A549 (cell line): ENCODE results near the gene KAT8.

ENCODE experiments used
- BHLHE40 ChIP-seq: IDR thresholded peaks from 2 replicates; pipeline ENCODE4 v1.6.1; 2012; ENCODE audit warnings: low read depth, low read length, inconsistent platforms
- CBX8 ChIP-seq: fragments of 200-600 bp; sonication (generic); IDR thresholded peaks from 2 replicates; pipeline ENCODE4 v1.6.1; 2016
- CEBPB ChIP-seq, 2 experiments: fragments of >200 bp in 1 of 2; sonication (Bioruptor Twin) in 1 of 2; formaldehyde crosslinking in 1 of 2; IDR thresholded peaks; 2 replicates each; pipeline ENCODE4 v1.6.1; 2012 to 2016
- CHD2 ChIP-seq: fragments of 150-350 bp; IDR thresholded peaks from 2 replicates; pipeline ENCODE4 v1.6.1; 2014; ENCODE audit warnings: low read length; ENCODE audit not compliant: partially characterized antibody
- CHD4 ChIP-seq: fragments of 200-600 bp; sonication (generic); IDR thresholded peaks from 2 replicates; pipeline ENCODE4 v1.6.1; 2016; ENCODE audit warnings: antibody characterized with exemption, mild to moderate bottlenecking, borderline replicate concordance
- CTCF ChIP-seq: fragments of >200 bp; sonication (Bioruptor Twin); formaldehyde crosslinking; IDR thresholded peaks from 3 replicates; pipeline ENCODE4 v1.5.1; 2016
- FOSL2 ChIP-seq, 2 experiments: fragments of 450-650 bp in 1 of 2; fragments of >200 bp in 1 of 2; sonication (Bioruptor Twin) in 1 of 2; formaldehyde crosslinking; IDR thresholded peaks; 2 replicates each; pipeline versions ENCODE4 v1.5.0 to v1.6.1; 2016 to 2020; ENCODE audit warnings: mild to moderate bottlenecking in 1 of 2, moderate library complexity in 1 of 2
- KDM5A ChIP-seq: fragments of 200-600 bp; sonication (generic); IDR thresholded peaks from 2 replicates; pipeline ENCODE4 v1.6.1; 2016; ENCODE audit warnings: antibody characterized with exemption, mild to moderate bottlenecking
- MAZ ChIP-seq: fragments of 150-350 bp; IDR thresholded peaks from 2 replicates; pipeline ENCODE4 v1.6.1; 2014; ENCODE audit warnings: antibody characterized with exemption, low read depth, low read length, borderline replicate concordance
- POLR2A ChIP-seq: IDR thresholded peaks from 2 replicates; pipeline ENCODE4 v1.6.1; 2012; ENCODE audit warnings: mild to moderate bottlenecking, low read length
- RAD21 ChIP-seq, 2 experiments: fragments of >200 bp in 1 of 2; sonication (Bioruptor Twin) in 1 of 2; formaldehyde crosslinking in 1 of 2; IDR thresholded peaks in 1 of 2; conservative IDR thresholded peaks in 1 of 2; 2 replicates in 1 of 2; 3 replicates in 1 of 2; pipeline ENCODE4 v1.6.1; 2012 to 2018; ENCODE audit warnings: inconsistent platforms in 1 of 2
- RFX5 ChIP-seq: fragments of 450-650 bp; IDR thresholded peaks from 2 replicates; pipeline ENCODE4 v1.7.1; 2014; ENCODE audit warnings: antibody characterized with exemption, mild to moderate bottlenecking, moderate library complexity
- ZNF302 ChIP-seq: fragments of 250-450 bp; sonication (Bioruptor Pico); IDR thresholded peaks from 2 replicates; pipeline ENCODE4 v1.9.0; 2021; ENCODE audit warnings: inconsistent platforms, mild to moderate bottlenecking, moderate library complexity
- TF ChIP-seq, protein P1 (sequence below): fragments of 150-350 bp; IDR thresholded peaks from 2 replicates; pipeline ENCODE4 v1.6.1; 2014; ENCODE audit warnings: low read depth, mild to moderate bottlenecking, low read length

DNA sequence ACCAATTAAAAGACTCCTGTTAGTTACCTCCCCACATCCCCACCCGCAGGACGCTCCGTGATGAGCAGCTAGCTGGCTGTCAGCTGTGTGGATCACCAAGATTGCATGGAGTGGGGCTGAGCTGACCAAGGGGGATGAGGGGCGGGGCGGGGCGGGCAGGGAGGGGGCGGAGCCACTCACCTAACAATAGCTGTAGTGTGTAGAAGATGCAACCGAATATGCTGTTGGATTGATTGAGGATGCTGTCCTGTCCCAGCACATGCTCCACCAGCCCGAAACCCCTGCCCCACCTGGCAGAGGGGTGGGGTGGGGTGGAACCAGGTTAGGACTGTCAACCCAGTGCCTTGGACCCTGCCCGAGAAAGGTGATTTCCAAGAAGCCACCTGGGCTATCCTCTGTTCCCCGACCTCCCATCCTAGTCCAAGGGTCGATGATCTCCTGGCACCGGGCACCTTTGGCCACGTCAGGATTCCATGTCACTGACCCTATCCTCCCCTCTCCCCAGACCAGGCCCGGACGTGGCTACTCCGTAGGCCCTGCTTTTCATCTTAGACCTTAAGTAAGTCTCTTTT, 24.2 kb upstream of the KAT8 start:
- TF ChIP-seq CHD4, result no peak
- TF ChIP-seq CTCF, result no peak
- no peak for TF ChIP-seq RAD21 (conservative IDR thresholded peaks at IDR 0.05 in 1 of 2, IDR thresholded peaks at IDR 0.05 in 1 of 2)
- no peak for TF ChIP-seq BHLHE40
- TF ChIP-seq FOSL2 (IDR thresholded peaks at IDR 0.05), result no peak
- no peak for TF ChIP-seq FOSL2 (CRISPR knock-in tag; IDR thresholded peaks at IDR 0.05)
- TF ChIP-seq ZNF302 (CRISPR knock-in tag), result no peak
- no peak for TF ChIP-seq RFX5
- TF ChIP-seq CEBPB (IDR thresholded peaks at IDR 0.05), result no peak
- TF ChIP-seq, protein P1, sequence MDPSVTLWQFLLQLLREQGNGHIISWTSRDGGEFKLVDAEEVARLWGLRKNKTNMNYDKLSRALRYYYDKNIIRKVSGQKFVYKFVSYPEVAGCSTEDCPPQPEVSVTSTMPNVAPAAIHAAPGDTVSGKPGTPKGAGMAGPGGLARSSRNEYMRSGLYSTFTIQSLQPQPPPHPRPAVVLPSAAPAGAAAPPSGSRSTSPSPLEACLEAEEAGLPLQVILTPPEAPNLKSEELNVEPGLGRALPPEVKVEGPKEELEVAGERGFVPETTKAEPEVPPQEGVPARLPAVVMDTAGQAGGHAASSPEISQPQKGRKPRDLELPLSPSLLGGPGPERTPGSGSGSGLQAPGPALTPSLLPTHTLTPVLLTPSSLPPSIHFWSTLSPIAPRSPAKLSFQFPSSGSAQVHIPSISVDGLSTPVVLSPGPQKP, result no peak
- TF ChIP-seq POLR2A, result no peak
- no peak for TF ChIP-seq KDM5A
- TF ChIP-seq MAZ, result no peak
- TF ChIP-seq CBX8, result no peak
- TF ChIP-seq CHD2, result no peak
